PC-3 (cell line): ENCODE data around the gene CARMIL1. TPM values are rescaled to one million over a fixed set of nuclear protein-coding genes. Genes with fewer than 3 reads are reported as not detected.

Experiments used
- ATAC-seq: fragments of 200-7000 bp; cut with Tn5 transposase; 2 replicates; pipeline ENCODE4 v1.9.1; 2020; ENCODE audit warnings: mild to moderate bottlenecking, moderate library complexity
- BruUV-seq: library from RNA; stranded (reverse); fragments of 400-500 nt; replicated peaks from 2 replicates; lab custom pipeline; 2021; lab: Mats Ljungman, UMichigan
- CTCF ChIA-PET: fragments of 300-600 bp; sonication (Branson Sonifier 250); formaldehyde crosslinking; loops from one replicate; lab custom pipeline; 2022; ENCODE audit warnings: antibody characterized with exemption; lab: Charles Lee
- POLR2A ChIA-PET: fragments of 300-600 bp; sonication (Branson Sonifier 250); formaldehyde crosslinking; loops from one replicate; lab custom pipeline; 2022; ENCODE audit warnings: antibody characterized with exemption; ENCODE audit not compliant: unreplicated experiment; lab: Charles Lee
- DNase-seq: peaks from one replicate; pipeline ENCODE4 v3.0.0-alpha.2; 2015
- H2AFZ ChIP-seq: fragments of 300-600 bp; sonication (generic); 2 replicates; pipeline ENCODE4 v1.6.0; 2016; ENCODE audit warnings: antibody characterized with exemption, low read length
- H3F3A ChIP-seq: fragments of 300-600 bp; sonication (generic); one replicate; pipeline ENCODE4 v1.6.0; 2017; ENCODE audit warnings: antibody characterized with exemption, low read length, control low read depth, mild to moderate bottlenecking; ENCODE audit not compliant: unreplicated experiment
- H3K27ac ChIP-seq: fragments of 300-600 bp; sonication (generic); 2 replicates; pipeline ENCODE4 v1.5.1; 2016; ENCODE audit warnings: mild to moderate bottlenecking, low read length
- H3K27me3 ChIP-seq: fragments of 300-600 bp; sonication (generic); 2 replicates; pipeline ENCODE4 v1.6.1; 2016; ENCODE audit warnings: low read length, mixed read lengths
- H3K36me3 ChIP-seq: fragments of 300-600 bp; sonication (generic); 2 replicates; pipeline ENCODE4 v1.6.1; 2016; ENCODE audit warnings: low read depth, mixed run types, low read length, mixed read lengths
- H3K4me1 ChIP-seq: fragments of 300-600 bp; sonication (generic); 2 replicates; pipeline ENCODE4 v1.5.1; 2016; ENCODE audit warnings: low read length; ENCODE audit not compliant: insufficient read depth
- H3K4me2 ChIP-seq: fragments of 300-600 bp; sonication (generic); 2 replicates; pipeline ENCODE4 v1.6.0; 2016; ENCODE audit warnings: low read length
- H3K4me3 ChIP-seq: fragments of 300-600 bp; sonication (generic); 2 replicates; pipeline ENCODE4 v1.5.1; 2016; ENCODE audit warnings: mild to moderate bottlenecking, low read length, mixed read lengths
- H3K79me2 ChIP-seq: fragments of 300-600 bp; sonication (generic); 2 replicates; pipeline ENCODE4 v1.6.1; 2017; ENCODE audit warnings: low read length, mixed read lengths
- H3K9ac ChIP-seq: fragments of 300-600 bp; sonication (generic); 2 replicates; pipeline ENCODE4 v1.6.0; 2016; ENCODE audit warnings: mild to moderate bottlenecking, low read length
- H3K9me2 ChIP-seq: fragments of 300-600 bp; sonication (generic); replicated peaks from 2 replicates; pipeline ENCODE4 v1.6.1; 2016; ENCODE audit warnings: mixed run types, low read length, mixed read lengths
- H3K9me3 ChIP-seq: fragments of 300-600 bp; sonication (generic); 2 replicates; pipeline ENCODE4 v1.6.1; 2016; ENCODE audit warnings: low read length, mixed read lengths
- H4K20me1 ChIP-seq: fragments of 300-600 bp; sonication (generic); 2 replicates; pipeline ENCODE4 v1.6.1; 2016; ENCODE audit warnings: low read length, mixed read lengths
- CTCF ChIP-seq: fragments of 300-600 bp; sonication (generic); conservative IDR thresholded peaks from 2 replicates; pipeline ENCODE4 v1.5.1; 2017; ENCODE audit warnings: antibody characterized with exemption, low read depth, mild to moderate bottlenecking, low read length
- EZH2 ChIP-seq: fragments of 300-600 bp; sonication (generic); IDR thresholded peaks from one replicate; pipeline ENCODE4 v1.6.1; 2017; ENCODE audit warnings: antibody characterized with exemption, mild to moderate bottlenecking, low read length; ENCODE audit not compliant: unreplicated experiment
- EZH2phosphoT487 ChIP-seq: fragments of 300-600 bp; sonication (generic); IDR thresholded peaks from 2 replicates; pipeline ENCODE4 v1.6.1; 2018; ENCODE audit warnings: mild to moderate bottlenecking, antibody characterized with exemption, low read length, borderline replicate concordance
- intact Hi-C: fragments of 100-400 bp; cut with micrococcal nuclease; formaldehyde crosslinking; loops from 2 replicates; pipeline ENCODE4 v1.9.0; 2023
- total RNA-seq: library from RNA; depleted of rRNA; stranded (reverse); fragments of >200 nt; gene quantifications from 2 replicates; pipeline ENCODE4 v1.2.3, GENCODE V29; 2014

CARMIL1 gene
- total RNA-seq, 1 experiment from 2014 or later, result 22.0 TPM

GRCh38 chr6:25555188-25555587, 276.0 kb downstream of the CARMIL1 start:
- CTCF ChIA-PET, result interaction anchor here (1.2 kb wide), 1 partner anchor 277 kb away, joined by 4 read pairs; no protein-coding TSS in a partner anchor
- H3K4me2 ChIP-seq, result no peak overlapping the region

GRCh38 chr6:25556516-25556915, 277.3 kb downstream of the CARMIL1 start:
- Histone ChIP-seq H3K79me2 (no peaks in the 10 kb centered on the region), H3K9me3 (no peaks in the 10 kb centered on the region), H3K4me3 (no peak overlapping the region), H3K27ac (no peak overlapping the region), H4K20me1 (no peaks in the 10 kb centered on the region), H3K9ac (no peak overlapping the region), H3K4me1 (peaks cover 9% of the 10 kb centered on the region), H2AFZ (no peak overlapping the region), H3K36me3 (no peaks in the 10 kb centered on the region), H3K9me2 (no peaks in the 10 kb centered on the region), H3F3A (no peaks in the 10 kb centered on the region), H3K4me2 (no peak overlapping the region), H3K27me3 (no peaks in the 10 kb centered on the region)
- ATAC-seq, result peak; percentile 72
- BruUV-seq, result no TSS peak
- POLR2A ChIA-PET, result no interaction called here
- CTCF ChIA-PET, result interaction anchor here (0.6 to 1.2 kb wide), 5 partner anchors 30 to 333 kb away, joined by 3 to 6 read pairs (median 4); no protein-coding TSS in a partner anchor
- DNase-seq, result peak; percentile 88
- peak; percentile 93 for TF ChIP-seq CTCF
- TF ChIP-seq EZH2phosphoT487, result no peak
- intact Hi-C loops, result loop anchor here (1.0 to 5.0 kb wide), 4 partner anchors 44 to 333 kb away; no protein-coding TSS in a partner anchor

More at GRCh38 chr6:25555188-25555587, 276.0 kb downstream of the CARMIL1 start:
- intact Hi-C loops, result loop anchor here (5.0 kb wide), 2 partner anchors 43 to 47 kb away; no protein-coding TSS in a partner anchor
- no TSS peak for BruUV-seq
- H3K9ac ChIP-seq, result no peak overlapping the region
- no peak for ATAC-seq
- POLR2A ChIA-PET, result no interaction called here
- H3K9me3 ChIP-seq, result no peaks in the 10 kb centered on the region
- H3K9me2 ChIP-seq, result no peaks in the 10 kb centered on the region
- no peak overlapping the region for H2AFZ ChIP-seq
- H3K27ac ChIP-seq, result no peak overlapping the region
- TF ChIP-seq CTCF (no peak), EZH2 (no peak), EZH2phosphoT487 (no peak)
- no peak overlapping the region for H3K4me3 ChIP-seq
- H3K79me2 ChIP-seq, result no peaks in the 10 kb centered on the region
- peaks cover 9% of the 10 kb centered on the region for H3K4me1 ChIP-seq
- H4K20me1 ChIP-seq, result no peaks in the 10 kb centered on the region
- no peaks in the 10 kb centered on the region for H3K27me3 ChIP-seq
- no peaks in the 10 kb centered on the region for H3K36me3 ChIP-seq
- H3F3A ChIP-seq, result no peaks in the 10 kb centered on the region
- DNase-seq, result no peak

GRCh38 chr6:25558155-25558817, 279.1 kb downstream of the CARMIL1 start:
- no peak for TF ChIP-seq CTCF
- no peak for TF ChIP-seq EZH2phosphoT487
- TF ChIP-seq EZH2, result no peak
- ATAC-seq (peak; percentile 82), DNase-seq (peak; percentile 31)
- BruUV-seq, result no TSS peak
- Histone ChIP-seq H3K9ac (no peak overlapping the region), H3K4me1 (peaks cover 9% of the 10 kb centered on the region), H3K27ac (no peak overlapping the region; the same call in 1 of the 2 replicates), H3K36me3 (no peaks in the 10 kb centered on the region), H3K4me2 (0 out of 2 replicates have a peak overlapping the region, but pooled peaks have one; percentile 2), H3K4me3 (no peak overlapping the region), H2AFZ (no peak overlapping the region; the same call in 1 of the 2 replicates), H3K9me2 (no peaks in the 10 kb centered on the region), H3K9me3 (no peaks in the 10 kb centered on the region), H4K20me1 (no peaks in the 10 kb centered on the region), H3K27me3 (no peaks in the 10 kb centered on the region), H3K79me2 (no peaks in the 10 kb centered on the region), H3F3A (no peaks in the 10 kb centered on the region)
- intact Hi-C loops, result loop anchor here (5.0 kb wide), 2 partner anchors 44 to 46 kb away; no protein-coding TSS in a partner anchor
- POLR2A ChIA-PET, result interaction anchor here (0.7 kb wide), 1 partner anchor 458 kb away, joined by 4 read pairs; no protein-coding TSS in a partner anchor
- CTCF ChIA-PET, result interaction anchor here (1.7 kb wide), 1 partner anchor 293 kb away, joined by 4 read pairs; no protein-coding TSS in a partner anchor
